Mucosa of descending colon (tissue), 3 donors: ENCODE measurements around the gene BUB1. TPM values are rescaled to one million over a fixed set of nuclear protein-coding genes. Genes with fewer than 3 reads are reported as not detected.
"Not testable (repeated sequence)": the region's sequence is repeated elsewhere in the genome, so short reads cannot be mapped to it uniquely, and the experiment has no call there.

Experiments
- ATAC-seq: fragments of 200-7000 bp; cut with Tn5 transposase; one replicate; pipeline ENCODE4 v1.9.1; 2020; ENCODE audit warnings: mild to moderate bottlenecking, moderate library complexity
- DNase-seq, 3 donors: peaks; one replicate each; pipeline ENCODE4 v3.0.0-alpha.2; 2020
- H3K36me3 ChIP-seq: fragments of 200-600 bp; one replicate; pipeline ENCODE4 v1.8.0; 2021; ENCODE audit warnings: low read depth, mild to moderate bottlenecking
- H3K4me1 ChIP-seq: fragments of 200-600 bp; one replicate; pipeline ENCODE4 v1.8.0; 2021; ENCODE audit warnings: low read depth, mild to moderate bottlenecking
- H3K4me3 ChIP-seq: fragments of 200-600 bp; one replicate; pipeline ENCODE4 v1.8.0; 2021; ENCODE audit warnings: mild to moderate bottlenecking
- H3K9me3 ChIP-seq: fragments of 200-600 bp; one replicate; pipeline ENCODE4 v1.8.0; 2021; ENCODE audit warnings: mild to moderate bottlenecking
- intact Hi-C, 2 donors: fragments of 100-400 bp; cut with DNase I in 1 of 2; cut with micrococcal nuclease in 1 of 2; formaldehyde crosslinking; loops; one replicate each; pipeline versions ENCODE4 v1.11.0 to v1.11.1; 2022; cut with DNase I, micrococcal nuclease
- total RNA-seq, 3 donors: library from RNA; stranded (reverse); fragmentation: NEBNext Ultra II Directional in 2 of 3; extraction: Animal tissue kit (Norgen Biotek cat#: 25700) in 2 of 3; gene quantifications; one replicate each; pipeline versions ENCODE4 v1.2.1 to v1.2.4, GENCODE V29; 2021 to 2023
- TF ChIP-seq, protein P1 (sequence below): fragments of 200-600 bp; IDR thresholded peaks from one replicate; pipeline ENCODE4 v1.8.0; 2022; ENCODE audit warnings: antibody characterized with exemption, mild to moderate bottlenecking
- donor health status: DM: no; HTN: no; CAD: no; lungs with moderate emphysema.
- donor health status: DM: no; HTN: no; CAD: no.
- donor health status: DM: no; HTN: yes; CAD: no.

The BUB1 gene
- total RNA-seq, 3 donors from 2014 or later = 2.3 to 18.6 (median 4.1) TPM

DNA sequence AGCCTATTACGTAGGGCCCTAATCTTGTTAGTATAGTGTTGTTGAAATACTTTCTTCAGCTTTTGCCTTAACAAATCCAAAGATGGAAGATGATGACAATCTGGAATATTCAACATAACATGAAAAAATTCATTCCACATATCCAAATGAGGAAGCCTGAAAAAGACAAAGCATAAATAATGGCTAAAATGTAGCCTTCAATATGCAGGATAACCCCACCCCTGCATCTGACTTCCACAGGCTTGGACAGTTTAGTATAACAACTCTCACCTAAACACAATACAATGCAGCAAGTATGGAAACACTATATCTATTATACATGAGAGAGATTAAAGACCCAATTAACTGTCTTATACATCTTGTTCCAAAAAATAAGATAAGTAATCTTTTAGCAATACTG is 39.9 kb downstream of the BUB1 start:
- TF ChIP-seq, protein P1, sequence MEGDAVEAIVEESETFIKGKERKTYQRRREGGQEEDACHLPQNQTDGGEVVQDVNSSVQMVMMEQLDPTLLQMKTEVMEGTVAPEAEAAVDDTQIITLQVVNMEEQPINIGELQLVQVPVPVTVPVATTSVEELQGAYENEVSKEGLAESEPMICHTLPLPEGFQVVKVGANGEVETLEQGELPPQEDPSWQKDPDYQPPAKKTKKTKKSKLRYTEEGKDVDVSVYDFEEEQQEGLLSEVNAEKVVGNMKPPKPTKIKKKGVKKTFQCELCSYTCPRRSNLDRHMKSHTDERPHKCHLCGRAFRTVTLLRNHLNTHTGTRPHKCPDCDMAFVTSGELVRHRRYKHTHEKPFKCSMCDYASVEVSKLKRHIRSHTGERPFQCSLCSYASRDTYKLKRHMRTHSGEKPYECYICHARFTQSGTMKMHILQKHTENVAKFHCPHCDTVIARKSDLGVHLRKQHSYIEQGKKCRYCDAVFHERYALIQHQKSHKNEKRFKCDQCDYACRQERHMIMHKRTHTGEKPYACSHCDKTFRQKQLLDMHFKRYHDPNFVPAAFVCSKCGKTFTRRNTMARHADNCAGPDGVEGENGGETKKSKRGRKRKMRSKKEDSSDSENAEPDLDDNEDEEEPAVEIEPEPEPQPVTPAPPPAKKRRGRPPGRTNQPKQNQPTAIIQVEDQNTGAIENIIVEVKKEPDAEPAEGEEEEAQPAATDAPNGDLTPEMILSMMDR = no peak
- intact Hi-C loops = no loop called here
- no peak overlapping the region for H3K4me3 ChIP-seq
- H3K4me1 ChIP-seq = no peaks in the 10 kb centered on the region
- ATAC-seq = no peak
- no peak for DNase-seq
- H3K36me3 ChIP-seq = no peaks in the 10 kb centered on the region
- H3K9me3 ChIP-seq = no peaks in the 10 kb centered on the region

DNA sequence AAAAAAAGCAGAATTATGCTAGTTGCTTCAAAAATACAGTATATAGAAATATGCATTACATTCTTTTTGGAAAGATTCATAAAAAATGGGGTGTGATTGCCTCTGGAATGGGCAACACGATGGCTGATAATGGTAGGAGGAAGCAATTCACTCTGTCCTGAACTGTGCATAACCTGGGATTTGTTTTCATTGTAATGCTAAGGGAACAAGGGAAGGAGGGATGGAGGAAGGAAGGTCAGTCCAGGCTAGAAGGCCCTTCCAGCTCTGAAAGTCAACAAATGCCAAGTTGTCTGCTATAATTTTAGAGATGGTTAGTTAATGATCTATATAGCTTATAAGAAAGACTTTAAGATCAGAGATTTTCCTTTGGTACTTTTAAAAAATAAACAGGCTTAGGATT is 40.8 kb downstream of the BUB1 start:
- Histone ChIP-seq H3K36me3 (no peaks in the 10 kb centered on the region), H3K9me3 (no peaks in the 10 kb centered on the region), H3K4me1 (no peaks in the 10 kb centered on the region), H3K4me3 (no peak overlapping the region)
- no peak for DNase-seq
- ATAC-seq = no peak
- intact Hi-C loops = no loop called here
- TF ChIP-seq, protein P1 = no peak

DNA sequence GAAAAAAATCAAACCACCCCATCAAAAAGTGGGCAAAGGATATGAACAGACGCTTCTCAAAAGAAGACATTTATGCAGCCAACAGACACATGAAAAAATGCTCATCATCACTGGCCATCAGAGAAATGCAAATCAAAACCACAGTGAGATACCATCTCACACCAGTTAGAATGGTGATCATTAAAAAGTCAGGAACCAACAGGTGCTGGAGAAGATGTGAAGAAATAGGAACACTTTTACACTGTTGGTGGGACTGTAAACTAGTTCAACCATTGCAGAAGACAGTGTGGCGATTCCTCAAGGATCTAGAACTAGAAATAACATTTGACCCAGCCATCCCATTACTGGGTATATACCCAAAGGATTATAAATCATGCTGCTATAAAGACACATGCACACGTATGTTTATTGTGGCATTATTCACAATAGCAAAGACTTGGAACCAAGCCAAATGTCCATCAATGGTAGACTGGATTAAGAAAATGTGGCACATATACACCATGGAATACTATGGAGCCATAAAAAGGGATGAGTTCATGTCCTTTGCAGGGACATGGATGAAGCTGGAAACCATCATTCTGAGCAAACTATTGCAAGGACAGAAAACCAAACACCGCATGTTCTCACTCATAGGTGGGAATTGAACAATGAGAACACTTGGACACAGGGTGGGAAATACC is 41.8 kb downstream of the BUB1 start:
- H3K4me1 ChIP-seq, H3K36me3 ChIP-seq, DNase-seq, H3K4me3 ChIP-seq, ATAC-seq, intact Hi-C loops, H3K9me3 ChIP-seq: not testable (repeated sequence)

DNA sequence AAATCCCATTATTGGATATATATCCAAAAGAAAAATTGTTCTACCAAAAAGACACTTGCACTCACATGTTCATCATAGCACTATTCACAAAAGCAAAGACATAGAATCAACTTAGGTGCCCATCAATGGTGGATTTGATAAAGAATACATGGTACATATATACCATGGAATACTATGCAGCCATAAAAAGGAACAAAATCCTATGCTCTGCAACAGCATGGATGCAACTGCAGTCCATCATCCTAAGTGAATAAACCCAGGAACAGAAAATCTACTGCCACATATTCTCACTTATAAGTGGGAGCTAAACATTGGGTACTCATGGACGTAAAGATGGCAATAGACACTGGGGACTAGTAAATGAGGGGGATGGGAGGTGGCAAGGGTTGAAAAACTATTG is 50.5 kb downstream of the BUB1 start:
- ATAC-seq, intact Hi-C loops, DNase-seq, H3K9me3 ChIP-seq, H3K4me1 ChIP-seq, H3K4me3 ChIP-seq, H3K36me3 ChIP-seq: not testable (repeated sequence)

DNA sequence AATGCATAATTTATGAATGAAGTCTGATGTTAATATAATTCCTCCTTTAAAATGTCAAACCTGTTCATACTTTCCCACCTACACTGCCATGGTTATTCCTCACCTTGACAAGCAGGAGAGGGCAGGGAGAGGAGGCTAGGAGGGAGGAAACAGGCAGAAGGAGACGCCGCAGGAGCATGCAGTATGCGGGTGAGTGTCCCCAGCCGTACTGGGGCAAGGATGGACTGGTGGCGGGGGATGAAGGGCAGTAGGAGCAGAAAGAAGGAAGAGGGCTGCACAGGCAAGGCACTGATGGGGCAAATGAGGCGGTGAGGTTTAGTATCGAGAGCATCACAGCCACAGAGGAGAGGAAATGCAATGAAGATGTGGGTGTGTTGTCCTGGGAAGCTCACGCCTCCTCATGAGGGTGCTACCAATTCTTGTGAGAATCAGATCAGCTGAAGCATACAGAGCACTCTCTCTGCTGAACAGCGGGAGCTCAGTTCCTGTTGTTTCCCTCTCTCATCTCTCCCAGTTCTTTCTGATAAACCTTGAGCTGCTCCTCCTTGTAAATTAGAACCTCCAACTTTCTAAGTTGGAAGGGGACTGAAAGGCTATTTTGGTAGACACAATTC is 58.4 kb downstream of the BUB1 start:
- H3K9me3 ChIP-seq, H3K4me3 ChIP-seq, H3K4me1 ChIP-seq, H3K36me3 ChIP-seq, ATAC-seq, intact Hi-C loops, DNase-seq: not testable (repeated sequence)

DNA sequence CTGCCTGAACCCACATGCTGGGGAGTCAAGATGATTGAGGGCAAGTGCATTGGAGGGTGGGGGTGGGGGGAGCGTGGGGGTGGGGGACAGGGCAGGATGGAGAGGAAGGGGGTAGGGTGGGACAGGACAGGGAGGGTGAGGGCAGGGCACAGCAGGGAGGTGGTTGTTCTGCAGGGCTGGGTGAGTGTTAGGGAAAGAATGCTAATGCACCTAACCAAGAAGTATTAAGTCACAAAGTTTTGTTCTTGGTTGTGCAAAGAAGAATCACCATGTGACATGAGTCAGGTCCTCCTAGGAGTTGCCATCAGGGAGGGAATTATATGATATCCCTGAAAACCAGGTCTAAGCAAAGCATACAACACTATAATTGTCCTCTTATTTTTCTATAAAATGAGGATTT is 63.9 kb downstream of the BUB1 start:
- H3K4me1 ChIP-seq, ATAC-seq, H3K4me3 ChIP-seq, H3K36me3 ChIP-seq, H3K9me3 ChIP-seq, intact Hi-C loops, DNase-seq: not testable (repeated sequence)

DNA sequence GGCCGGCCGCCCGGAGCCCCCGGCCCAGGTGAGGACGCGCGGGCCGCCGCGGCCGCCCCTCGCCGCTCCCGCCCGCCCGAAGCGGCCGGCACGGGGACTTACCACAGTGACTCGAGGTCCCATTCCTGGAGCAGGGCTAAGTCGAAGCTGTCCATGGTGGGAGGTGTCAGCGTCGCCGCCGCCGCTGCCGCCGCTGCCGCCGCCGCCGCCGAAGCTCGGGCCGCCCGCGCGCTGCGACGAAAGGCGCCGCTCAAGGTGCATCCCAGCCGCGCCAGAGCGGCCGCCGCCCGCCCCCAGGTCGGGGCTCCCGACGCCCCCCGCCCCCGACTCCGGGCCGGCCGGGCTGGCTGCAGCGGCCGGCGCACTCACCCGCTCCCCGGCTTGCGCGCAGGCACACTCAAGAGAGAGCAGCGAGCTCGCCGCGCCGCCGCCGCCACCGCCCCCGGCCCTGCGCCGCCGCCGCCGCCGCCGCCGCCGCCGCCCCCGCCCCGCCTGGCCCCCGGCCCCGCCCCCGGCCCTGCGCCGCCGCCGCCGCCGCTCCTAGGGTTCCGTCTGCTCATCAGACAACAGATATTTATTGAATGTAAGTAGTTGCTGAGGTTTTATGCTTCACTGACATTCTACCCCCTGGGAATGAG is 67.1 kb downstream of the BUB1 start:
- ATAC-seq (peak; percentile 48), DNase-seq (peak in 2 of 3 donors; percentile 17 to 41)
- H3K9me3 ChIP-seq, intact Hi-C loops, H3K4me3 ChIP-seq, H3K4me1 ChIP-seq, H3K36me3 ChIP-seq: not testable (repeated sequence)

DNA sequence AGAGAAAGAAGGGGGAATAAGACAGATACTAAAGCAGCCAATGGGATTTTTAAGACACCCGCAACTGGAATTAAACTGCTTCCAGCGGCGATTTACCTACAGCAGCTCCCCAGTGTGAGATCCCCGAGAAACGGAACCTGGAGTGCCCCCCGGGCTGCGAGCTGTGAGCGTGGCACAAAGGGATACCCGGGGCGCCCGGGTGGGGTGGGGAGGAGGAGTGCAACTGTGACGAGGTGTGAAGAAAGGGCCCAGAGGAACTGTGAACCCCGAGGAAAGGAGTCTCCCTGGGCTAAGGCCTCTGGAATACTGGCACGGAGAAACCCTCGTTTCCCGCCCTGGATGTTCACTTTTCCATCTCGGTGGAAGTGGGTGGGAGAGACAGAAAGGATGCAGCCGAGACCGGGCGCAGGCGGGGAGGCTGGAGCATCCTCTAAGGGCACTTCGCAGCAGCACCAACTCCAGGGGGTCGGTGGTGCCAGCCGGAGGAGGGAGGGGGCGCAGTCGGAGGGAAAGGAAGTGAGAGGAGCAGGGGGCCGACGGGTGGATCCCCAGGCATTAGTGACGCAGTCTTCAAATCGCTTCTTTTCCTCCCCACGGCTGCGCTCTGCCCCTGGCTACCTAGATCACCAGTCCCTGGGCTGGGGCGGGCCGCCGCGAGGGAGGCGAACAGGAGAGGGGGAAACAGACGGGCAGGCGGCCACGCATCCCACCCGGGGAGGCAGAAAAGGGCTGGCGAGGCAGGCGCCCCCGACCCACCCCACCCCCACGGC is 67.8 kb downstream of the BUB1 start:
- H3K4me3 ChIP-seq, H3K4me1 ChIP-seq, H3K9me3 ChIP-seq, intact Hi-C loops, H3K36me3 ChIP-seq: not testable (repeated sequence)
- peak; percentile 42 for ATAC-seq
- DNase-seq = peak in 1 of 3 donors; percentile 25

DNA sequence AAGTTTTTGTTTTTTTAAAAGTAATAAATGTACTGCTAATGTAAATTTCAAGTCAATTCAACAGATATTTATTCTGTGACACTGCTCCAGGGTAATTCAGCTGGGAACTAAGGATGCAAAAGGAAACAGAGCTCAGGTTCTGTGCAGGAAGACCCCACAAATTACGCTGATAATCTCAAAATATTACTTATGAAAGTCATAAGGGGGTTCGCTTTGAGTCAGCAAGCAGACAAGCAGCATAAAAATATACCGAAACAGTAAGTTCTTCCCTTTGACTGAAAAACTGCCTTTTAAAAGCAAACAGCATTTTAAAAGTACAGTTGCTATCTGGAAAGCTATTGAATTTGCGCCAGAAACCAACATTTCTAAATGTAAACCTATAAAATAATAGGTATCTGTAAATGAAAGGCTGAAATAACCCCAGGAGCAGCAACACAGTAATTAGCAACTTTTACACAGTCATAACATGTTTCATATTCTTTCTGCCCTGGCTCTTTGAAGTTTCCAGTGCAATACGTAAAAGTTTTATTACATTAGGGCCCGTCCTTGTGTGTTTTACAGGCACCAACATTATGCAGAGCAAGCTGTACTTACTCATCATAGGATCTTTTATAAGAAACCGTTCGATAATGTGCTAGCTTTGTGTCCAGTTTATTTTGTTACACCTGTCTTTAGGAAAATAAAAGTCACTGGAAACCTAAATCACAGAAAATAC is 68.9 kb downstream of the BUB1 start:
- intact Hi-C loops, H3K4me3 ChIP-seq: not testable (repeated sequence)
- ATAC-seq = peak; percentile 79

DNA sequence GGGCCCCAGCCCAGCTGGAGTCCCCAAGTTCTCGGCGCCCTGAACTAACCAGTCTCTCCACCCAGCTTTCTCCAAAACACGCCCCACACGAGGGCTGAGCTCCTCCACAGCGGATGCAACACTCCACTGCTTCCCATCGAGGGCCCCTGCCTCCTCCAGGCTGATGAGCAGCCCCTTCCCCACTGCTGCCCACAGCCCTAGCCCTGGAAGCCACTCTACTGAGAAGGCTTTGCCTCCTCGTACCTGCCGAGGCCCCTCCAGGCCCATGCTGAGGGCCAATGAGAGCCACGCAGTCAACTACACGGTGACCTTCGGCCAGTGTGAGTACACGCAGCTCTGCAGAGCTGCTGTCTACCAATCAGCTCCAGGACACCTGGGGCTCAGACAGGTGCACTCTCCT is 72.8 kb downstream of the BUB1 start:
- H3K4me1 ChIP-seq, H3K36me3 ChIP-seq, H3K9me3 ChIP-seq, ATAC-seq, intact Hi-C loops, H3K4me3 ChIP-seq: not testable (repeated sequence)
- peak in 1 of 3 donors; percentile 24 for DNase-seq

More for the DNA sequence above, 68.9 kb downstream of the BUB1 start:
- H3K36me3 ChIP-seq, H3K9me3 ChIP-seq, DNase-seq, H3K4me1 ChIP-seq: not testable (repeated sequence)

DNA sequence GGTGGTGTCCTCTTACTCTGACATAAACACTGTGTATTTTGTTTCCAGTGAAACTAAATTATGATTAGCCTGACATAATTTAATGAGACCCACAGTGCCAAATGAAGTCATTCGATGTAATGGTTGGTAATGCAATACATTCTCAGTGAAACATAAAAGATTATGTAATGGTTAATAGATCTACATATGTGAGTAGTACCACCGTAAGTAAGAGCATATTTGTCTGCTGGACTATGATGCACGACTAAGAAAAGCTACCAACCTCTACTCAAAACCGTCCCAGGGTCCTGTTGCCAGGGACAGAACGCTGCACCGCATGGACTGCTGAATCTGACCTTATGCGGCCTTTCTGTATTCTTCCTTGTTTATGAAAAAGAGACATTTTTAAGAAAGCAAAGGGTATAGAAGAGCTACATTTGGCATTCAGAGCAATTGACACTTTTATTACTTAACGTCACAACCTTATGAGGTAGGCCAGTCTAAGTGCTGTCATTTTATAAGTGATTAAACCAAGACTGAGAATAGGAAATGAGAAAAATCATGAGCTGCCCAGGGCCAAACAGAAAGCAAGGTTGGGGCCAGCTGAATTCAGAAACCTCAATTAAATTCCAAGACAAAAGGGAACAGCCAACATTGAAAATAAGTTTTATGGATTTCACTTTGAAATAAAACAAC is 73.8 kb downstream of the BUB1 start:
- H3K4me3 ChIP-seq, H3K4me1 ChIP-seq, H3K9me3 ChIP-seq, intact Hi-C loops, ATAC-seq, H3K36me3 ChIP-seq, DNase-seq: not testable (repeated sequence)
